ENCODE measurements around the gene ERC2. TPM values are rescaled to one million over a fixed set of nuclear protein-coding genes. Genes with fewer than 3 reads are reported as not detected.
"Not testable (repeated sequence)": the region's sequence is repeated elsewhere in the genome, so short reads cannot be mapped to it uniquely, and the experiment has no call there.

Gene ERC2
- total and polyA plus RNA-seq, 5 donors from 2014 or later = not detected

- Histone ChIP-seq H3K9me3 (ENCODE audit: control insufficient read depth in 2 of 2, low read length in 2 of 2) (no peaks in the 10 kb centered on the region), H3K27ac (ENCODE audit: insufficient read depth, low read length, poor library complexity, severe bottlenecking) (no peak overlapping the region), H3K27me3 (ENCODE audit: control insufficient read depth, insufficient read depth, low read length) (no peaks in the 10 kb centered on the region), H3K4me1 (ENCODE audit: control insufficient read depth, insufficient read depth, low read length, poor library complexity, severe bottlenecking) (no peaks in the 10 kb centered on the region), H3K36me3 (ENCODE audit: control insufficient read depth, insufficient read depth, low read length) (no peaks in the 10 kb centered on the region), H3K4me3 (ENCODE audit: low read depth, low read length) (no peak overlapping the region)
- H3K9me3 Mint-ChIP-seq = peaks cover 0 to 5% (median 0%) of the 10 kb centered on the region in 7 donors
- H3K27ac Mint-ChIP-seq = no peak overlapping the region
- no peak overlapping the region for H3K4me3 Mint-ChIP-seq
- no peaks in the 10 kb centered on the region for H3K27me3 Mint-ChIP-seq
- DNase-seq (no peak), ATAC-seq (ENCODE audit: low read depth in 2 of 2) (no peak)
- no peaks in the 10 kb centered on the region for H3K4me1 Mint-ChIP-seq
- no peaks in the 10 kb centered on the region for H3K36me3 Mint-ChIP-seq
Measured at GRCh38 chr3:55855311-55855710, 613.0 kb downstream of the ERC2 start.

- no peaks in the 10 kb centered on the region for H3K27me3 Mint-ChIP-seq
Measured at GRCh38 chr3:55854494-55854893, 613.8 kb downstream of the ERC2 start.

GRCh38 chr3:55852326-55852725 is 615.9 kb downstream of the ERC2 start:
- Mint-ChIP-seq H3K36me3 (no peaks in the 10 kb centered on the region), H3K4me3 (no peak overlapping the region), H3K27me3 (no peaks in the 10 kb centered on the region), H3K27ac (no peak overlapping the region), H3K4me1 (no peaks in the 10 kb centered on the region), H3K9me3 (peaks cover 0 to 5% (median 0%) of the 10 kb centered on the region in 7 donors)
- ATAC-seq (ENCODE audit: low read depth in 2 of 2) (no peak), DNase-seq (no peak)
- Histone ChIP-seq H3K4me3 (ENCODE audit: low read depth, low read length) (no peak overlapping the region), H3K27ac (ENCODE audit: insufficient read depth, low read length, poor library complexity, severe bottlenecking) (no peak overlapping the region), H3K9me3 (ENCODE audit: control insufficient read depth in 2 of 2, low read length in 2 of 2) (no peaks in the 10 kb centered on the region), H3K4me1 (ENCODE audit: control insufficient read depth, insufficient read depth, low read length, poor library complexity, severe bottlenecking) (no peaks in the 10 kb centered on the region), H3K27me3 (ENCODE audit: control insufficient read depth, insufficient read depth, low read length) (no peaks in the 10 kb centered on the region), H3K36me3 (ENCODE audit: control insufficient read depth, insufficient read depth, low read length) (no peaks in the 10 kb centered on the region)

More at GRCh38 chr3:55854494-55854893, 613.8 kb downstream of the ERC2 start:
- H3K27me3 ChIP-seq (ENCODE audit: control insufficient read depth, insufficient read depth, low read length) = no peaks in the 10 kb centered on the region
- no peak overlapping the region for H3K4me3 ChIP-seq (ENCODE audit: low read depth, low read length)
- Mint-ChIP-seq H3K27ac (no peak overlapping the region), H3K36me3 (no peaks in the 10 kb centered on the region), H3K9me3 (peaks cover 0 to 5% (median 0%) of the 10 kb centered on the region in 7 donors), H3K4me1 (no peaks in the 10 kb centered on the region), H3K4me3 (no peak overlapping the region)
- DNase-seq (no peak), ATAC-seq (ENCODE audit: low read depth in 2 of 2) (no peak)
- no peaks in the 10 kb centered on the region for H3K4me1 ChIP-seq (ENCODE audit: control insufficient read depth, insufficient read depth, low read length, poor library complexity, severe bottlenecking)
- no peaks in the 10 kb centered on the region for H3K36me3 ChIP-seq (ENCODE audit: control insufficient read depth, insufficient read depth, low read length)
- H3K27ac ChIP-seq (ENCODE audit: insufficient read depth, low read length, poor library complexity, severe bottlenecking) = no peak overlapping the region
- H3K9me3 ChIP-seq (ENCODE audit: control insufficient read depth in 2 of 2, low read length in 2 of 2) = no peaks in the 10 kb centered on the region

- Histone ChIP-seq H3K4me1 (ENCODE audit: control insufficient read depth, insufficient read depth, low read length, poor library complexity, severe bottlenecking) (no peaks in the 10 kb centered on the region), H3K4me3 (ENCODE audit: low read depth, low read length) (no peak overlapping the region), H3K9me3 (ENCODE audit: control insufficient read depth in 2 of 2, low read length in 2 of 2) (no peaks in the 10 kb centered on the region), H3K27me3 (ENCODE audit: control insufficient read depth, insufficient read depth, low read length) (no peaks in the 10 kb centered on the region), H3K36me3 (ENCODE audit: control insufficient read depth, insufficient read depth, low read length) (no peaks in the 10 kb centered on the region), H3K27ac (ENCODE audit: insufficient read depth, low read length, poor library complexity, severe bottlenecking) (no peak overlapping the region)
- no peak overlapping the region for H3K27ac Mint-ChIP-seq
- peaks cover 0 to 8% (median 4%) of the 10 kb centered on the region in 7 donors for H3K9me3 Mint-ChIP-seq
- no peak for DNase-seq
- no peak overlapping the region for H3K4me3 Mint-ChIP-seq
- no peaks in the 10 kb centered on the region for H3K4me1 Mint-ChIP-seq
- no peak for ATAC-seq (ENCODE audit: low read depth in 2 of 2)
- H3K36me3 Mint-ChIP-seq = no peaks in the 10 kb centered on the region
- no peaks in the 10 kb centered on the region for H3K27me3 Mint-ChIP-seq
Measured at GRCh38 chr3:55842204-55842603, 626.1 kb downstream of the ERC2 start.

GRCh38 chr3:55831876-55832275 is 636.4 kb downstream of the ERC2 start:
- not testable (repeated sequence) for H3K27me3 ChIP-seq (ENCODE audit: control insufficient read depth, insufficient read depth, low read length); H3K9me3 ChIP-seq (ENCODE audit: control insufficient read depth in 2 of 2, low read length in 2 of 2); DNase-seq; H3K4me1 ChIP-seq (ENCODE audit: control insufficient read depth, insufficient read depth, low read length, poor library complexity, severe bottlenecking); H3K4me3 ChIP-seq (ENCODE audit: low read depth, low read length); H3K27me3 Mint-ChIP-seq; H3K36me3 Mint-ChIP-seq; H3K4me1 Mint-ChIP-seq; H3K4me3 Mint-ChIP-seq; ATAC-seq (ENCODE audit: low read depth in 2 of 2); H3K27ac Mint-ChIP-seq; H3K27ac ChIP-seq (ENCODE audit: insufficient read depth, low read length, poor library complexity, severe bottlenecking); H3K36me3 ChIP-seq (ENCODE audit: control insufficient read depth, insufficient read depth, low read length)
- H3K9me3 Mint-ChIP-seq = peaks cover 0 to 13% (median 3%) of the 10 kb centered on the region in 7 donors

GRCh38 chr3:55828712-55829111 is 639.6 kb downstream of the ERC2 start:
- H3K4me1 ChIP-seq (ENCODE audit: control insufficient read depth, insufficient read depth, low read length, poor library complexity, severe bottlenecking) = no peaks in the 10 kb centered on the region
- ATAC-seq (ENCODE audit: low read depth in 2 of 2) (no peak), DNase-seq (no peak)
- no peaks in the 10 kb centered on the region for H3K27me3 Mint-ChIP-seq
- H3K4me1 Mint-ChIP-seq = no peaks in the 10 kb centered on the region
- H3K27ac ChIP-seq (ENCODE audit: insufficient read depth, low read length, poor library complexity, severe bottlenecking) = no peak overlapping the region
- no peak overlapping the region for H3K4me3 ChIP-seq (ENCODE audit: low read depth, low read length)
- peaks cover 0 to 11% (median 2%) of the 10 kb centered on the region in 7 donors for H3K9me3 Mint-ChIP-seq
- no peak overlapping the region for H3K27ac Mint-ChIP-seq
- H3K9me3 ChIP-seq (ENCODE audit: control insufficient read depth in 2 of 2, low read length in 2 of 2) = no peaks in the 10 kb centered on the region
- no peak overlapping the region for H3K4me3 Mint-ChIP-seq
- H3K27me3 ChIP-seq (ENCODE audit: control insufficient read depth, insufficient read depth, low read length) = no peaks in the 10 kb centered on the region
- H3K36me3 Mint-ChIP-seq = no peaks in the 10 kb centered on the region
- no peaks in the 10 kb centered on the region for H3K36me3 ChIP-seq (ENCODE audit: control insufficient read depth, insufficient read depth, low read length)

GRCh38 chr3:55827786-55828185 is 640.5 kb downstream of the ERC2 start:
- H3K27ac ChIP-seq (ENCODE audit: insufficient read depth, low read length, poor library complexity, severe bottlenecking) = no peak overlapping the region
- H3K9me3 Mint-ChIP-seq = peaks cover 0 to 11% (median 5%) of the 10 kb centered on the region in 7 donors
- H3K36me3 Mint-ChIP-seq = no peaks in the 10 kb centered on the region
- no peak overlapping the region for H3K4me3 Mint-ChIP-seq
- no peak overlapping the region for H3K4me3 ChIP-seq (ENCODE audit: low read depth, low read length)
- no peaks in the 10 kb centered on the region for H3K27me3 Mint-ChIP-seq
- DNase-seq = no peak
- no peaks in the 10 kb centered on the region for H3K4me1 ChIP-seq (ENCODE audit: control insufficient read depth, insufficient read depth, low read length, poor library complexity, severe bottlenecking)
- ATAC-seq (ENCODE audit: low read depth in 2 of 2) = no peak
- H3K27me3 ChIP-seq (ENCODE audit: control insufficient read depth, insufficient read depth, low read length) = no peaks in the 10 kb centered on the region
- H3K9me3 ChIP-seq (ENCODE audit: control insufficient read depth in 2 of 2, low read length in 2 of 2) = no peaks in the 10 kb centered on the region
- no peaks in the 10 kb centered on the region for H3K4me1 Mint-ChIP-seq
- no peak overlapping the region for H3K27ac Mint-ChIP-seq
- no peaks in the 10 kb centered on the region for H3K36me3 ChIP-seq (ENCODE audit: control insufficient read depth, insufficient read depth, low read length)

GRCh38 chr3:55826731-55827496 is 641.4 kb downstream of the ERC2 start:
- Mint-ChIP-seq H3K27me3 (no peaks in the 10 kb centered on the region), H3K4me1 (no peaks in the 10 kb centered on the region), H3K4me3 (no peak overlapping the region), H3K27ac (no peak overlapping the region), H3K36me3 (no peaks in the 10 kb centered on the region), H3K9me3 (peaks cover 0 to 11% (median 3%) of the 10 kb centered on the region in 7 donors)
- Histone ChIP-seq H3K36me3 (ENCODE audit: control insufficient read depth, insufficient read depth, low read length) (no peaks in the 10 kb centered on the region), H3K27me3 (ENCODE audit: control insufficient read depth, insufficient read depth, low read length) (no peaks in the 10 kb centered on the region), H3K4me1 (ENCODE audit: control insufficient read depth, insufficient read depth, low read length, poor library complexity, severe bottlenecking) (no peaks in the 10 kb centered on the region), H3K4me3 (ENCODE audit: low read depth, low read length) (no peak overlapping the region), H3K9me3 (ENCODE audit: control insufficient read depth in 2 of 2, low read length in 2 of 2) (no peaks in the 10 kb centered on the region), H3K27ac (ENCODE audit: insufficient read depth, low read length, poor library complexity, severe bottlenecking) (no peak overlapping the region)
- ATAC-seq (ENCODE audit: low read depth in 2 of 2) (no peak), DNase-seq (no peak)

All from CD4-positive, CD25-positive, alpha-beta regulatory T cell (primary cell).